ENCODE data around the gene TIMMDC1.

The TIMMDC1 gene

GRCh38 chr3:119498186-119499011 is at the start of gene TIMMDC1:
Gene TIMMDC1 (plus strand): TSS chr3:119498547. CDS start chr3:119498734, 187 bp downstream.
- peak; percentile 98 for DNase-seq

- DNase-seq = no peak
These were observed 44.5 kb upstream of the TIMMDC1 start for GRCh38 chr3:119453822-119454221.

GRCh38 chr3:119456469-119456868 is 41.9 kb upstream of the TIMMDC1 start:
- no peak for DNase-seq

- no peak for DNase-seq
These were observed 41.1 kb upstream of the TIMMDC1 start for GRCh38 chr3:119457246-119457645.

- DNase-seq = peak; percentile 99
These were observed 34.9 kb upstream of the TIMMDC1 start, which contains the start of gene TMEM39A for GRCh38 chr3:119463171-119464169. Gene TMEM39A (minus strand): TSS chr3:119463615. CDS start chr3:119462074, 1,541 bp downstream.

GRCh38 chr3:119468041-119468440 is 30.3 kb upstream of the TIMMDC1 start:
- no peak for DNase-seq

GRCh38 chr3:119469418-119470189 is 28.7 kb upstream of the TIMMDC1 start:
- DNase-seq = no peak

GRCh38 chr3:119470866-119471265 is 27.5 kb upstream of the TIMMDC1 start:
- DNase-seq = no peak

GRCh38 chr3:119481079-119481478 is 17.3 kb upstream of the TIMMDC1 start:
- no peak for DNase-seq

GRCh38 chr3:119483101-119483500 is 15.2 kb upstream of the TIMMDC1 start:
- DNase-seq = no peak

- no peak for DNase-seq
These were observed 12.8 kb upstream of the TIMMDC1 start for GRCh38 chr3:119485563-119485962.

GRCh38 chr3:119490153-119490552 is 8.2 kb upstream of the TIMMDC1 start:
- no peak for DNase-seq

- DNase-seq = no peak
These were observed 6.2 kb upstream of the TIMMDC1 start for GRCh38 chr3:119492128-119492527.

GRCh38 chr3:119492810-119493209 is 5.5 kb upstream of the TIMMDC1 start:
- no peak for DNase-seq

GRCh38 chr3:119494597-119494996 is 3.8 kb upstream of the TIMMDC1 start:
- no peak for DNase-seq

- DNase-seq = no peak
These were observed 544 bp upstream of the TIMMDC1 start for GRCh38 chr3:119497820-119498185.

GRCh38 chr3:119500265-119500664 is 1.9 kb downstream of the TIMMDC1 start:
- DNase-seq = no peak

- no peak for DNase-seq
These were observed 2.6 kb downstream of the TIMMDC1 start for GRCh38 chr3:119500901-119501300.

- no peak for DNase-seq
These were observed 8.3 kb downstream of the TIMMDC1 start for GRCh38 chr3:119506631-119507030.

- DNase-seq = no peak
These were observed 9.1 kb downstream of the TIMMDC1 start for GRCh38 chr3:119507404-119507803.

- DNase-seq = peak; percentile 64
These were observed 10.0 kb downstream of the TIMMDC1 start for GRCh38 chr3:119508172-119508845.

GRCh38 chr3:119510690-119511089 is 12.3 kb downstream of the TIMMDC1 start:
- no peak for DNase-seq
